ENCODE measurements around the gene CD200R1L. TPM values are rescaled to one million over a fixed set of nuclear protein-coding genes. Genes with fewer than 3 reads are reported as not detected.

Gene CD200R1L
- total and polyA plus RNA-seq, 2 of the 13 experiments (the other 11 are each of a cell fraction or from before 2014, with no cell fraction given), result not detected

- no peak for TF ChIP-seq ZNF281 (CRISPR knock-in tag; IDR thresholded peaks at IDR 0.05; ENCODE audit: borderline replicate concordance)
Observed at GRCh38 chr3:112805126-112805525, 41.5 kb downstream of the CD200R1L start (continued).

DNA sequence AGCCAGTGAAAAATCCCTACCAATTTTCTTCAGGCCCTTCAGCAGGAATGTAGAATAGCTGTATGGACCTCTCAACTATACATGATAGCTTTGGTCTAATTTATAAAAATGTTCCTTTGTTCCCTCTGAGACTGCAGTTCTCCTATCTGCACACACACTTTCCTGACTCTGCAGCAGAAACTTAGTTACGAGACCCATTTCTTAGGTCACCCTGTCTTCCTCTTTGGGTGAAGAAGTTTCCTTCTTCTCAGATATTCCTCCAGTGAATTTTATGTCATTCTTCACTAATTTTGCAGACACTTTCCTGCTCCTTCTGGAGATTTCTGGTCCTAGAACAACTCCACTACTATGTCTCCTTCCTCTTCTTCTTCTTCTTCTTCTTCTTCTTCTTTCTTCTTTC, 42.6 kb downstream of the CD200R1L start:
- Histone ChIP-seq H3K27me3 (ENCODE audit: control insufficient read depth in 1 of 2, insufficient read depth in 2 of 2, low read length in 2 of 2) (no peaks in the 10 kb centered on the region; a peak in 1 of 5 replicates), H3K36me3 (replicated peaks in 1 of 2; ENCODE audit: control insufficient read depth in 1 of 2, insufficient read depth in 2 of 2, low read length in 2 of 2) (no peaks in the 10 kb centered on the region), H3K9ac (ENCODE audit: insufficient read depth, low read depth, low read length) (no peak overlapping the region), H2AFZ (ENCODE audit: low read length) (no peak overlapping the region), H3K4me1 (ENCODE audit: insufficient read depth, low read length) (no peaks in the 10 kb centered on the region), H3K4me2 (ENCODE audit: low read depth, low read length) (no peak overlapping the region), H3K4me3 (replicated peaks in 1 of 3; ENCODE audit: insufficient read depth in 1 of 3, low read depth in 2 of 3, low read length in 3 of 3) (no peak overlapping the region), H3K27ac (ENCODE audit: extremely low read length, insufficient read depth, low read length) (no peak overlapping the region), H3K9me3 (ENCODE audit: low read length) (no peaks in the 10 kb centered on the region), H4K20me1 (ENCODE audit: insufficient read depth, low read length) (no peaks in the 10 kb centered on the region), H3K79me2 (ENCODE audit: insufficient read depth, low read length) (no peaks in the 10 kb centered on the region)
- ChIA-PET CTCF (ENCODE audit: low intra/inter-chr PET ratio, low total read pairs) (no interaction called here), POLR2A (no interaction called here)
- TF ChIP-seq, protein P1, sequence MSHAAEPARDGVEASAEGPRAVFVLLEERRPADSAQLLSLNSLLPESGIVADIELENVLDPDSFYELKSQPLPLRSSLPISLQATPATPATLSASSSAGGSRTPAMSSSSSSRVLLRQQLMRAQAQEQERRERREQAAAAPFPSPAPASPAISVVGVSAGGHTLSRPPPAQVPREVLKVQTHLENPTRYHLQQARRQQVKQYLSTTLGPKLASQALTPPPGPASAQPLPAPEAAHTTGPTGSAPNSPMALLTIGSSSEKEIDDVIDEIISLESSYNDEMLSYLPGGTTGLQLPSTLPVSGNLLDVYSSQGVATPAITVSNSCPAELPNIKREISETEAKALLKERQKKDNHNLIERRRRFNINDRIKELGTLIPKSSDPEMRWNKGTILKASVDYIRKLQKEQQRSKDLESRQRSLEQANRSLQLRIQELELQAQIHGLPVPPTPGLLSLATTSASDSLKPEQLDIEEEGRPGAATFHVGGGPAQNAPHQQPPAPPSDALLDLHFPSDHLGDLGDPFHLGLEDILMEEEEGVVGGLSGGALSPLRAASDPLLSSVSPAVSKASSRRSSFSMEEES (CRISPR knock-in tag; IDR thresholded peaks at IDR 0.05), result no peak
- no peak for TF ChIP-seq IKZF4 (CRISPR knock-in tag; IDR thresholded peaks at IDR 0.05; ENCODE audit: borderline replicate concordance, low read depth, not compliant biosample characterization)
- TF ChIP-seq KMT2A (CRISPR knock-in tag; IDR thresholded peaks at IDR 0.05), result no peak
- TF ChIP-seq, protein P2, sequence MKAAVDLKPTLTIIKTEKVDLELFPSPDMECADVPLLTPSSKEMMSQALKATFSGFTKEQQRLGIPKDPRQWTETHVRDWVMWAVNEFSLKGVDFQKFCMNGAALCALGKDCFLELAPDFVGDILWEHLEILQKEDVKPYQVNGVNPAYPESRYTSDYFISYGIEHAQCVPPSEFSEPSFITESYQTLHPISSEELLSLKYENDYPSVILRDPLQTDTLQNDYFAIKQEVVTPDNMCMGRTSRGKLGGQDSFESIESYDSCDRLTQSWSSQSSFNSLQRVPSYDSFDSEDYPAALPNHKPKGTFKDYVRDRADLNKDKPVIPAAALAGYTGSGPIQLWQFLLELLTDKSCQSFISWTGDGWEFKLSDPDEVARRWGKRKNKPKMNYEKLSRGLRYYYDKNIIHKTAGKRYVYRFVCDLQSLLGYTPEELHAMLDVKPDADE (CRISPR knock-in tag; IDR thresholded peaks at IDR 0.05), result no peak
- no peak for TF ChIP-seq DRAP1 (CRISPR knock-in tag; IDR thresholded peaks at IDR 0.05)
- TF ChIP-seq ZSCAN31 (CRISPR knock-in tag; IDR thresholded peaks at IDR 0.05; ENCODE audit: low read depth), result no peak
- TF ChIP-seq BRF2 (CRISPR knock-in tag; IDR thresholded peaks at IDR 0.05), result no peak
- no peak for TF ChIP-seq BCL6 (CRISPR knock-in tag; IDR thresholded peaks at IDR 0.05)
- no peak for TF ChIP-seq RXRA (CRISPR knock-in tag; IDR thresholded peaks at IDR 0.05)
- no peak for TF ChIP-seq THRA (CRISPR knock-in tag; IDR thresholded peaks at IDR 0.05; ENCODE audit: borderline replicate concordance)
- TF ChIP-seq ZNF672 (CRISPR knock-in tag; IDR thresholded peaks at IDR 0.05), result no peak
- no peak for TF ChIP-seq AHR (CRISPR knock-in tag; IDR thresholded peaks at IDR 0.05)
- BruUV-seq (replicated peaks), result no TSS peak
- ATAC-seq (no peak), DNase-seq (ENCODE audit: low spot score) (no peak), FAIRE-seq (no peak)
- 25% methylated on average over 1 of the region's 1 CpG for WGBS (ENCODE audit: low lambda C conversion rate)
- intact Hi-C loops (cut with micrococcal nuclease; ENCODE audit: unreplicated experiment), result no loop called here
- in situ Hi-C loops (cut with HindIII; ENCODE audit: extremely low pct_ligation_motif_present, low pct_unique_long_range_greater_than_20kb), result no loop called here
